ENCODE data around the gene CFLAR. TPM values are rescaled to one million over a fixed set of nuclear protein-coding genes. Genes with fewer than 3 reads are reported as not detected.

The CFLAR gene
- total and polyA plus RNA-seq, 2 of the 4 experiments (the other 2 are of a cell fraction) = 29.2 to 59.9 TPM

- Histone ChIP-seq H4K91ac (ENCODE audit: insufficient read depth, low read depth, low read length) (0 out of 2 replicates have a peak overlapping the region, but pooled peaks have one; percentile 19), H3K14ac (replicated peaks; ENCODE audit: low read depth, low read length) (peak overlapping the region; percentile 49; the same call in 1 of the 2 replicates)
- no TSS peak for BruUV-seq (replicated peaks)
Observed at GRCh38 chr2:201070948-201071478, 45.0 kb upstream of the CFLAR start.

More at GRCh38 chr2:201070948-201071478, 45.0 kb upstream of the CFLAR start:
- no peaks in the 10 kb centered on the region for H3K4me1 ChIP-seq (ENCODE audit: control insufficient read depth, insufficient read depth, low read length)
- H2AFZ ChIP-seq (replicated peaks; ENCODE audit: low read length, poor library complexity) = peak overlapping the region; percentile 96
- H3K4me3 ChIP-seq (ENCODE audit: insufficient read depth, low read depth, low read length) = peak overlapping the region; percentile 94
- no peak for DNase-seq
- no peak overlapping the region for H2BK15ac ChIP-seq (ENCODE audit: low read depth, low read length)
- no peak overlapping the region for H3K56ac ChIP-seq (ENCODE audit: extremely low read depth, insufficient read depth, low read length)
- H3K18ac ChIP-seq (ENCODE audit: low read depth, low read length) = no peak overlapping the region
- H3K9ac ChIP-seq (ENCODE audit: low read depth, low read length) = peak overlapping the region; percentile 72
- ChIA-PET CTCF (interaction anchor here (0.7 kb wide), 1 partner anchor 162 kb away, joined by 4 read pairs; no protein-coding TSS in a partner anchor), POLR2A (ENCODE audit: unreplicated experiment) (no interaction called here)
- H2BK120ac ChIP-seq (ENCODE audit: low read depth, low read length) = peak overlapping the region; percentile 18; the same call in 1 of the 2 replicates
- dilution Hi-C loops (cut with HindIII; ENCODE audit: low sequenced_read_pairs, unreplicated experiment) = no loop called here
- no peaks in the 10 kb centered on the region for H3K9me3 ChIP-seq (ENCODE audit: control insufficient read depth, insufficient read depth, low read length)
- H2AK5ac ChIP-seq (ENCODE audit: low read depth, low read length) = no peak overlapping the region
- WGBS, 2 experiments (ENCODE audit: extremely low coverage in 2 of 2, insufficient read length in 1 of 2) = 1% methylated on average over 18 of the region's 21 CpGs; no CpG with 5 or more reads in 1 of the 2 experiments
- in situ Hi-C loops (cut with MboI; ENCODE audit: low sequenced_read_pairs) = no loop called here
- peak overlapping the region; percentile 71 for H4K5ac ChIP-seq (ENCODE audit: low read depth, low read length)
- H3K36me3 ChIP-seq (ENCODE audit: control insufficient read depth, insufficient read depth, low read length) = no peaks in the 10 kb centered on the region
- no peak for TF ChIP-seq RCOR1 (IDR thresholded peaks at IDR 0.05; ENCODE audit: insufficient replicate concordance, low read length)
- TF ChIP-seq FOS (IDR thresholded peaks at IDR 0.05; ENCODE audit: low read depth, low read length) = no peak
- no peak for TF ChIP-seq CTCF (conservative IDR thresholded peaks at IDR 0.05; ENCODE audit: low read depth, low read length)
- no peak for TF ChIP-seq MAFK (IDR thresholded peaks at IDR 0.05; ENCODE audit: low read depth, low read length)
- H4K8ac ChIP-seq (ENCODE audit: low read depth in 2 of 2, low read length in 2 of 2) = peak overlapping the region; percentile 62 to 88; a peak in 3 of 4 replicates
- no peak overlapping the region for H2BK20ac ChIP-seq (ENCODE audit: low read depth, low read length)
- peaks cover 9 to 51% of the 10 kb centered on the region in 2 experiments for H3K79me1 ChIP-seq (ENCODE audit: low read depth in 1 of 2, low read length in 2 of 2)
- peak; percentile 33 for ATAC-seq (ENCODE audit: low read depth)
- peak overlapping the region; percentile 58 for H2BK5ac ChIP-seq (ENCODE audit: low read depth, low read length, poor library complexity, severe bottlenecking)
- H3K9me1 ChIP-seq (ENCODE audit: insufficient read depth, low read length) = no peaks in the 10 kb centered on the region
- peak overlapping the region; percentile 94 for H2AK9ac ChIP-seq (replicated peaks; ENCODE audit: low read depth, low read length, poor library complexity)
- peak overlapping the region; percentile 67 for H3K27ac ChIP-seq (ENCODE audit: insufficient read depth, low read length)
- H3K27me3 ChIP-seq (ENCODE audit: control insufficient read depth, insufficient read depth, low read length) = no peaks in the 10 kb centered on the region
- H3K4me2 ChIP-seq (ENCODE audit: low read depth, low read length) = peak overlapping the region; percentile 98
- peak overlapping the region; percentile 76 for H3K4ac ChIP-seq (ENCODE audit: low read depth, low read length)
- H4K20me1 ChIP-seq (ENCODE audit: insufficient read depth, low read length) = peaks cover 10% of the 10 kb centered on the region; the same call in 1 of the 2 replicates
- intact Hi-C loops (cut with micrococcal nuclease) = loop anchor here (1.0 to 5.0 kb wide), 3 partner anchors 46 to 106 kb away; partner anchors contain the start of gene CFLAR
- peak overlapping the region; percentile 78; the same call in 1 of the 2 replicates for H3K23ac ChIP-seq (ENCODE audit: low read depth, low read length)

Measured in IMR-90 (cell line).